ENCODE measurements around the gene HIF3A. TPM values are rescaled to one million over a fixed set of nuclear protein-coding genes. Genes with fewer than 3 reads are reported as not detected.

The HIF3A gene
- total RNA-seq, 6 experiments from 2014 or later: 0.14 to 3.3 (median 2.1) TPM

DNA sequence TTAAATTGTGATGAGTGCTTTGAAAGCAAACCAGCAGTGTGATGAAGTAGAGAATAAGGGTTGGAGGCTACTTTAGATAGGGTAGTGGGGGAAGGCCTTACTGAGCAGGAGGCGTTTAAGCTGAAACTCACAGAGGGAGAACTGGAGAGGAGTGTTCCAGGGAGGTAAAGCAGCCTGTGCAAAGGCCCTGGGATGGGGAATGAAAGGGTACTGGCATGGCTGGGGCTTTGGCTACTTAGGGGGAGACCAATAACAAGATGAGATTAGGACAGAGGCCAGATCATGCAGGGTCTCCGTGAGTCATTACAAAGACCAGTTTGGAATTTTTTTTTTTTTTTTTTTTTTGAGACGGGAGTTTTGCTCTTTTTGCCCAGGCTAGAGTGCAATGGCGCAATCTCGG is 51.1 kb downstream of the HIF3A start:
- no peak for DNase-seq
- H3K27me3 Mint-ChIP-seq (ENCODE audit: insufficient read depth): peaks cover 2% of the 10 kb centered on the region
- H3K4me3 Mint-ChIP-seq: peak overlapping the region; percentile 97
- peak overlapping the region; percentile 85 for H3K27ac Mint-ChIP-seq
- peaks cover 10% of the 10 kb centered on the region for H3K36me3 Mint-ChIP-seq (ENCODE audit: low read depth)
- no peaks in the 10 kb centered on the region for H3K9me3 Mint-ChIP-seq
- TF ChIP-seq CTCF (IDR thresholded peaks at IDR 0.05): no peak
- peaks cover 56% of the 10 kb centered on the region for H3K4me1 Mint-ChIP-seq (ENCODE audit: low read depth)

DNA sequence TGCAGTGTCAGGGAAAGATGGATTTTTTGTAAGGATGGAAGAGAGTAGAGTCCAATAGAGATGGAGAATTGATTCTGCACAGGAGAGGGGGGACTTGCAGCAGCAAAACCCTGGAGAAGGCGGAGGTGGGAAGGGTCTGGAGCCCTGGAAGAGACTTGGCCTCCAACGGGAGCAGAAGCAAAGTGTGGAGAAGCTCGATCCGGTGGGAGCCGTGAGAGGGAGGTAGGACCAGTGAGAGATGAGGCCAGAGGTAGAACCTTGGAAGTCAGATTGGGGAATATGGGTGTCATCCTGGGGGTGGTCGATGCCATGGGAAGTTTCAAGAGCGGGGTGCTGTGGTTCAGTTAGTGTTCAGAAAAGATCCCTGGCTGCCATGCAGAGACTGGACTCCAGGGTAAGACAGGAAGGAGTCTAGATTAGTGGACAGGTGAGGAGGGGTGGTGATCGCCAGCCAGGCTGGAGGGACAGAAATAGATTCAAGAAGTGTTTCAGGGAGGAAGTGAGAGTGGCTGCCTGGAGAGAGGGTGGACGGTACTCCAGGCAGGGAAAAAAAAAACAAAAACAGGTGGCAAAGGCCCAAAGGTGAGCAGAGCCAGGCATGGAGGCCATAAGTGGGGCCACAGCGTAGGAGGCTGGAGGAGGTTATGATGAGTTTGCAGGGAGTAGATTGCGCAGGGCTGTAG is 52.6 kb downstream of the HIF3A start:
- H3K9me3 Mint-ChIP-seq: no peaks in the 10 kb centered on the region
- H3K36me3 Mint-ChIP-seq (ENCODE audit: low read depth): peaks cover 10% of the 10 kb centered on the region
- H3K27ac Mint-ChIP-seq: peak overlapping the region; percentile 26
- no peak for DNase-seq
- peak overlapping the region; percentile 47 for H3K4me3 Mint-ChIP-seq
- TF ChIP-seq CTCF (IDR thresholded peaks at IDR 0.05): no peak
- no peaks in the 10 kb centered on the region; the same call in 1 of the 2 replicates for H3K27me3 Mint-ChIP-seq (ENCODE audit: insufficient read depth)
- peaks cover 56% of the 10 kb centered on the region for H3K4me1 Mint-ChIP-seq (ENCODE audit: low read depth)

DNA sequence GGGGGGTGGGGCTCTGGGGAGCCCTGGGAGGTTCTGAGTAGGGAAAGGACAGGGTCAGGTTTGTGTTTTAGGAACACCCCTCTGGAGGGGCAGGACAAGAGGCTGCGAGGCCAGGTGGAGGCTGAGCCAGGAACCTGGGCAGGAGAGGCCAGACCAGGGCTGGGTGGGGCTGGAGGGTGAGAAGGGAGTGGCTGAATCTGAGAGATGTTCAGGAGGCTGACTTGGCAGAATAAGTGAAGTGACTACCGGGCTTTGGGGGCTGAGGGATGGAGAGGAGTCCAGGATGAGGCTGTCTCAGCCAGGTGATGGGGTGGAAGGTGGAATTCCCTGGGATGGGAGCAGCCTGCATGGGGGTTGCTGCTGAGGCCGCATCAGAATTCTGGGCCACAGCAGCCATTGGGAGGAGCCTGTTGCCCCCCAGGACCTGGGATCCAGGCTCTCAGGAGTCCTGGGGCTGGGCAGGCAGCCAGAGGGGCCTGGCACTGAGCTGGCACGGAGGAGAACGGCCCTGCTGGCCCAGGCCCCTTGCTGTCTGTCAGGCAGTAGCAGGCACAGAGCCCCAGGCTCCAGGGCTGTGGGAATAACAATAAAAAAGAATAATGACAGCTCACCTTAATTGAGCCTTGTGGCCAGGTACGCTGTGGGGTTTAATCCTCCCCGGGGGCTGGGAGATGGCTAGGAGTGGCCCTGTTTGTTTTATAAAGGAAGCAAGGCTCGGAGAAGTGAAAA is 53.4 kb downstream of the HIF3A start:
- Mint-ChIP-seq H3K4me3 (peak overlapping the region; percentile 61), H3K27ac (peak overlapping the region; percentile 90), H3K9me3 (no peaks in the 10 kb centered on the region), H3K4me1 (ENCODE audit: low read depth) (peaks cover 57% of the 10 kb centered on the region), H3K36me3 (ENCODE audit: low read depth) (peaks cover 11% of the 10 kb centered on the region), H3K27me3 (ENCODE audit: insufficient read depth) (no peaks in the 10 kb centered on the region; the same call in 1 of the 2 replicates)
- no peak for DNase-seq
- no peak for TF ChIP-seq CTCF (IDR thresholded peaks at IDR 0.05)

- H3K4me3 Mint-ChIP-seq: peak overlapping the region; percentile 78
- H3K36me3 Mint-ChIP-seq (ENCODE audit: low read depth): peaks cover 17% of the 10 kb centered on the region
- H3K27me3 Mint-ChIP-seq (ENCODE audit: insufficient read depth): no peaks in the 10 kb centered on the region; the same call in 1 of the 2 replicates
- no peaks in the 10 kb centered on the region for H3K9me3 Mint-ChIP-seq
- peak overlapping the region; percentile 90 for H3K27ac Mint-ChIP-seq
- peaks cover 63% of the 10 kb centered on the region for H3K4me1 Mint-ChIP-seq (ENCODE audit: low read depth)
- no peak for TF ChIP-seq CTCF (IDR thresholded peaks at IDR 0.05)
- DNase-seq: no peak
Measured at GRCh38 chr19:46350758-46351159, 53.9 kb downstream of the HIF3A start.

DNA sequence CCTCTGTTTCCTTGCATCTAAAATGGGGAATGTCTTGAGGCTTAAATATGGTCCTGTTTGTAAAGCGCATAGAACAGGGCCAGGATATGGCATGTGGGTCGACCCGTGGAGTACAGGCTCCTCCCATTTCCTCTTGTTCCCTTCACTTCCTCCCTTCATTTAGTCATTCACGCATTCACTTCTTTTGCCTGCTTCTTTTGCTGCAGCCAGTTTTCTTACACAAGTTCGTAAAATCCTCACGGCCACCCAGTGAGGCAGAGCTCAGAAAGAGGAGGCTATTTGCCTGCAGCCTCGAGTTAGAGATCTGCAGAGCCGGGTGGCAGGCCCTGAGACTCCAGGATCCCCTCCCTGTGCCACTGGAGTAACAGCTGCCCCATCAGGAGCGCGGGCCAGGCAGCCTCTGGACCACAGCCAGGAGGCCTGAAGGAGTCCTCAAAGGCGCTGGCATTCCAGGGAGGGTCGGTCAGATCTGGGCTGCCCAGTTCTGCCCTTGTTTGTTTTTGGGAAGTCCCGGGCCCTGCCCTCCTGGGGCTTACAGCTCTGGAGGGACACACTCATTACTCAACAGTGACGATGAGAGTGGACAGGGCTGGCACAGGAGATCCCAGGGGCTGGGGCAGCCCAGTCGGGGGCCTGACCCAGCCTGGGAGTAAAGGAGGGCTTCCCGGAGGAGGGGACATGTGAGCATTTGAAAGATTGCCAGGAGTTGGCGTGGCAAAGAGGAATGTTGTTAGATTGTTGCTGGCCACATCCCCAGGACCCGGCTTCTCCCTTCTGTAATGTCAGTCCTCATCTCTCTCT is 54.6 kb downstream of the HIF3A start:
- Mint-ChIP-seq H3K4me3 (peak overlapping the region; percentile 78), H3K9me3 (no peaks in the 10 kb centered on the region), H3K36me3 (ENCODE audit: low read depth) (peaks cover 17% of the 10 kb centered on the region), H3K27ac (peak overlapping the region; percentile 90), H3K27me3 (ENCODE audit: insufficient read depth) (no peaks in the 10 kb centered on the region; the same call in 1 of the 2 replicates), H3K4me1 (ENCODE audit: low read depth) (peaks cover 61% of the 10 kb centered on the region)
- TF ChIP-seq CTCF (IDR thresholded peaks at IDR 0.05): no peak
- DNase-seq: peak; percentile 70
